BE2C (cell line): Measurements from ENCODE around the gene COL6A3.

ENCODE experiments used
- DNase-seq: peaks from one replicate; pipeline ENCODE4 v3.0.0-alpha.2; 2020
- H3K27me3 ChIP-seq: fragments of 250-450 bp; sonication (Bioruptor Pico); 2 replicates; pipeline ENCODE4 v1.5.1; 2020; ENCODE audit warnings: mild to moderate bottlenecking
- H3K36me3 ChIP-seq: fragments of 250-450 bp; sonication (Bioruptor Pico); 2 replicates; pipeline ENCODE4 v1.5.1; 2020; ENCODE audit warnings: mild to moderate bottlenecking
- H3K4me1 ChIP-seq: fragments of 250-450 bp; sonication (Bioruptor Pico); 2 replicates; pipeline ENCODE4 v1.5.1; 2020
- H3K4me3 ChIP-seq: 2 replicates; pipeline ENCODE4 v1.5.1; 2011; ENCODE audit warnings: low read depth, low read length
- H3K9me3 ChIP-seq: fragments of 250-450 bp; sonication (Bioruptor Pico); 2 replicates; pipeline ENCODE4 v1.5.1; 2020
- TF ChIP-seq, protein P1 (sequence below): IDR thresholded peaks from 2 replicates; pipeline ENCODE4 v1.5.1; 2012; ENCODE audit warnings: mild to moderate bottlenecking, low read depth, low read length

COL6A3 gene

DNA sequence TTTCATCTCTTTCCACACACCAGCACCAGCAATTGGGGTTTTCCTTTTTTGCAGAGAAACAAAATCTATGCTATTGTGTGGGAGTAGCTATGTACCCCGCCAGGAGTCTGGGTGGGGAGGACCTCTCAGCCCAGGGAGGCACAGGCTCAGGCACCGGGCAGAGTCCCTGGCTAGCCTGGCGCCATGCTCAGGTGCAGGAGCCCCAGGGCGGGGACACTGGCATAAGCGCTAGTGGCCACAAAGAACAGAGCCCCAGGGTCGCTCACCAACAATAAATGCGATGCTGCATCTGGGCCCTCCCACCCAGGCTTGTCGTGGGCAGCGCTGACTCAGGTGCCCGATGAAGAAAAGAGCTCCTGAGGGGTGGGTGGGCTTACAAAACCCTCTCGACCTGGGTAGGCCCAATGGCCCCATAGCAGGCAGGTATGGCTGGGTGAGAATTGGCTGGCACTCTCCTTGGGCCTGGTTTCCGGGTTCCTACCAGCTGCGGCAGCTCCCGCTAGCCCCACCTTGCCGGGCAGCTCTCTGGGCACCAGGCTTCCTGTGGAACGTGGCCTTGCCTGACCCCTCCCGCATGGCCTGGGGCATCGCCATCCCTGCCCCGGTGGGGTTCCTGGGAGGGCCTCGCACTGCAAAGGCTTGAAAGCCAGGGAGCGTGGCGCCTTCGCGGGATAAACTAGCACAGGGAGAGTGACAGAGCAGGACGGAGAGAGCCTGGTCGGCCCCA lies 31.8 kb upstream of the COL6A3 start:
- Histone ChIP-seq H3K36me3 (no peaks in the 10 kb centered on the region), H3K4me1 (peaks cover 4% of the 10 kb centered on the region; the same call in 1 of the 2 replicates), H3K27me3 (no peaks in the 10 kb centered on the region), H3K9me3 (no peaks in the 10 kb centered on the region), H3K4me3 (no peak overlapping the region)
- no peak for DNase-seq
- TF ChIP-seq, protein P1, sequence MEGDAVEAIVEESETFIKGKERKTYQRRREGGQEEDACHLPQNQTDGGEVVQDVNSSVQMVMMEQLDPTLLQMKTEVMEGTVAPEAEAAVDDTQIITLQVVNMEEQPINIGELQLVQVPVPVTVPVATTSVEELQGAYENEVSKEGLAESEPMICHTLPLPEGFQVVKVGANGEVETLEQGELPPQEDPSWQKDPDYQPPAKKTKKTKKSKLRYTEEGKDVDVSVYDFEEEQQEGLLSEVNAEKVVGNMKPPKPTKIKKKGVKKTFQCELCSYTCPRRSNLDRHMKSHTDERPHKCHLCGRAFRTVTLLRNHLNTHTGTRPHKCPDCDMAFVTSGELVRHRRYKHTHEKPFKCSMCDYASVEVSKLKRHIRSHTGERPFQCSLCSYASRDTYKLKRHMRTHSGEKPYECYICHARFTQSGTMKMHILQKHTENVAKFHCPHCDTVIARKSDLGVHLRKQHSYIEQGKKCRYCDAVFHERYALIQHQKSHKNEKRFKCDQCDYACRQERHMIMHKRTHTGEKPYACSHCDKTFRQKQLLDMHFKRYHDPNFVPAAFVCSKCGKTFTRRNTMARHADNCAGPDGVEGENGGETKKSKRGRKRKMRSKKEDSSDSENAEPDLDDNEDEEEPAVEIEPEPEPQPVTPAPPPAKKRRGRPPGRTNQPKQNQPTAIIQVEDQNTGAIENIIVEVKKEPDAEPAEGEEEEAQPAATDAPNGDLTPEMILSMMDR: no peak

DNA sequence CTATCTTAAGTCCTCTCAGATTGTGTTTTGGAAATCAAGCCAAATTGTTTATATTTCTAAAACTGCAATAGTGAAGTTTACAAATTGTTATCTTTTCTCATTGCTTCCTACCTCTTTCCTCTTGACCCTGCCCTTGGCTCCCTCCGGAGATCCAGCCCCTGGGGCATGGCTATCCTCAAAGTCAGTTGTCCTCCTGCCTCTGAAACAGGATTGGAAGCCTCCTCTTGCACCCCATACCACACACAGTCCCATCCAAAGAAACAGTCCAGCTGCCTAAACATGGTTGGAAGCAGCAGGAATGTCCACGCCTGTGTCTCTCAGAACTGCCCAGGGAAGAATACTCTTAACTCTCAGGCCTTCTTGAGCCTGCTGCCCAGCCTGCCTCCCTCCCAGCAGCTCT lies 30.1 kb upstream of the COL6A3 start:
- TF ChIP-seq, protein P1: no peak
- Histone ChIP-seq H3K4me1 (peaks cover 4% of the 10 kb centered on the region; the same call in 1 of the 2 replicates), H3K9me3 (no peaks in the 10 kb centered on the region), H3K27me3 (no peaks in the 10 kb centered on the region), H3K4me3 (no peak overlapping the region), H3K36me3 (no peaks in the 10 kb centered on the region)
- DNase-seq: no peak

DNA sequence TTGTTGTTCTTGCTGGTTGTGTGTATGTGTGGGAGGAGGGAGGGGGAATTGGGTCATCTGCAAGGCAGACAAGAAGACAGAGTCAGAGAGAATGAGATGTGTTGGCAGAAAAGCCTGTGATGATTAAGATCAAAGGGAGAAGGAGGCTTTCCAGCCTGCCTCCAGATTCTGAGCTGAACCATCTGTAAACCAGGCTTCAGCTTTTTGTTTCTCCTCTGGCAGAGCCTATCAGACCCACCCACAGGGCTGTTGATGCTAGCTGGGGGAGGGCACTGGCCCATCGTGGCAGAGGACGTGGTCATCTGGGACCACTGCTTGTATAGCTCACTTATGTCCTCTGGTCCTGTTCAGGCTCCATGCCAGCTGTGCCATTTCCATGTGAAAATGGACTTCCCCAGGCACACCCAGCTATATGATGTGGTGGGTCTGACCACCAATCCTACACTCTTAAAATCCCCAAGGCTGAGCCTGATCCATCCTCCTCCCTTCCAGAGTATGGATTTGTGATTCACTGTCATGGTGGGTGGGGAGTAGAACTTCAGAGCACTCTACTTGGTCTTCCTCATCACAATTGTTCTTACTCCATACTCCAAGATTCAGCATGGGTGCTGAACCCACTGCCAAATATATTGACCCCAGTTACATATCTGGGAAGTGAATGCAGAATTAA lies 27.8 kb upstream of the COL6A3 start:
- Histone ChIP-seq H3K4me3 (no peak overlapping the region), H3K36me3 (no peaks in the 10 kb centered on the region), H3K27me3 (no peaks in the 10 kb centered on the region), H3K4me1 (peaks cover 4% of the 10 kb centered on the region; the same call in 1 of the 2 replicates), H3K9me3 (no peaks in the 10 kb centered on the region)
- TF ChIP-seq, protein P1: no peak
- DNase-seq: peak; percentile 35

DNA sequence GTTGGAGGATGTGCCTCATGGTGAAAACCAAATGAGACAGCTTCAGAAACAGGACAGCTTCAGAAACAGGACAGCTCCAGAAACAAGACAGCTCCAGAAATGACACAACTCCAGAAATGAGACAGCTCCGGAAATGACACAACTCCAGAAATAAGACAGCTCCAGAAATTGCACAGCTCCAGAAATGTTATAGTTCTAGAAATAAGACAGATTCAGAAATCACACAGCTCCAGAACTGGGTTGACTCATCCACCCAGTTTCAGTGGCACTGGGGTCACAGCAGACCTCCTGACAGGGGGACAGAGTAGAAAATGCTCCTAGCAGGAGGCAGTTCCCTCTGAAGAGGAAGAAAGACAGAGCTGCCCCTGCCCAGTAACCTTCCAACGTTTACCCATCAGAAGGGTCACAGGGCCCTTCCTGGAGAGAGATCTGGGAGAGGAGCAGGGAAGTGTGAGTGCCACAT lies 26.9 kb upstream of the COL6A3 start:
- H3K27me3 ChIP-seq: no peaks in the 10 kb centered on the region

DNA sequence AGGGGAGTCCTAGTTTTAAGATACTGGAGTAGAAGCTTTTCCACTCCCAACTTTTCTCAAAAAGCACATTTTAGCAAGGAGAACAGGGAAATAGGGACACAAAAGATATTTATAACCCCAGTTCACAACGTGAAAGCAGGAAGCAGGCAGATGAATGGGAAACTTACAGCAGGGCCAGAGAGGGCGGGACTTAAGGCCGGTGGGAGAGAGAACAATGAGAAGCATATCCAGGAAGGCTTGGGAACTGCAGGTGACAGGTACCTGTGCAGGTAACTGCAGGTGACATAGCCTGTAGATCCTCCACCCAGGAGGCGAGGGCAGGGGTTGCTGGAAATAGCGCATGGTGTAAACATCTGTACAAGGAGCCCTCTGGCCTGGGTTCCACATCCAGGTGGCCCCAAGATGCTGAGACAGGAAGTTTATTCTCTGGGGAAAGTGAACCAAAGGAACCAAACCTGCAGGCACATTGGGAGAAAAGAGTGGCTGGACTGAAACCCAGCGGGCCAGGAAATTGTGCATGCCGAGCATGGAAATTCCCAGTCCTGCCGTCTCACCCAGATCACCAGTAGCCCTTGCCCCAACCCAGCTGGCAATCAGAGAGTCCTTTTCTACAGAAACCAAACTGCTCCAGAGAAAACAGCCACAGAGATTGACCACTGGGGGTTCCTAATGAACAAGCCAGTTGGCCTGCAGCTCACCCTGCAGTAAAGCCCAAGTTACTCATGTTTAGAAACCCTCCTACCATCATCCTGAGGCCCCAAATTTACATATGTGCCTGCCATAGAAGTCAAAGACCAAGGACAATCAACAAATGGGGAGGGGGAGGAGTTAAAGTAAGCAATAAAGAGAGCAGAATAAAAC lies 24.3 kb upstream of the COL6A3 start:
- peaks cover 4% of the 10 kb centered on the region for H3K4me1 ChIP-seq
- TF ChIP-seq, protein P1: no peak
- H3K9me3 ChIP-seq: no peaks in the 10 kb centered on the region
- DNase-seq: no peak
- no peaks in the 10 kb centered on the region for H3K36me3 ChIP-seq
- H3K4me3 ChIP-seq: no peak overlapping the region
- H3K27me3 ChIP-seq: no peaks in the 10 kb centered on the region

More for the DNA sequence above, 26.9 kb upstream of the COL6A3 start:
- H3K4me3 ChIP-seq: no peak overlapping the region
- TF ChIP-seq, protein P1: no peak
- H3K36me3 ChIP-seq: no peaks in the 10 kb centered on the region
- H3K4me1 ChIP-seq: peaks cover 4% of the 10 kb centered on the region; the same call in 1 of the 2 replicates
- no peak for DNase-seq
- H3K9me3 ChIP-seq: no peaks in the 10 kb centered on the region
